HG03280 (cell line): ENCODE results near the gene SCYL2.
"Not testable (repeated sequence)": the region's sequence is repeated elsewhere in the genome, so short reads cannot be mapped to it uniquely, and the experiment has no call there.

Experiments used
- ATAC-seq: cut with Tn5 transposase; IDR thresholded peaks from one replicate; pipeline ENCODE4 v1.9.1; 2021; ENCODE audit warnings: mild to moderate bottlenecking, moderate library complexity; ENCODE audit not compliant: unreplicated experiment

The SCYL2 gene

GRCh38 chr12:100324498-100324897, 57.5 kb downstream of the SCYL2 start:
- ATAC-seq: no peak

DNA sequence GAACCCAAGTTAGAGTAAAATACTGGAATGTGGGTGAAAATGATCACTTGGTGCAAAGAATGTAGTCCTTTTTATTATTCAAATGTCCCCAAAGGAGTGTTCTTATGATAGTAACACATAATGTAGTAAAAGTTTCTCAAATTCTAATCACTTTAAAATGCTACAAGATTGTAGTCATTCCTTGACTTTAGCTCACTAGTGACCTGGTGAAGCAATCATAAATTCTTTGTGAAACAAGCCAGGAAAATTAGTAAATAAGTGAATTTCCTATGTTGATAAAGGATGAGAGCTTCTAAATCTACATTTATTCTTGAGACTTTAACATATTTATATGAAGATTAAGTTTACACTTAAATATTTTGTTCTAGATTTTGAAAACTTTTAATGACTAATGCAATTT, 59.2 kb downstream of the SCYL2 start:
- no peak for ATAC-seq

DNA sequence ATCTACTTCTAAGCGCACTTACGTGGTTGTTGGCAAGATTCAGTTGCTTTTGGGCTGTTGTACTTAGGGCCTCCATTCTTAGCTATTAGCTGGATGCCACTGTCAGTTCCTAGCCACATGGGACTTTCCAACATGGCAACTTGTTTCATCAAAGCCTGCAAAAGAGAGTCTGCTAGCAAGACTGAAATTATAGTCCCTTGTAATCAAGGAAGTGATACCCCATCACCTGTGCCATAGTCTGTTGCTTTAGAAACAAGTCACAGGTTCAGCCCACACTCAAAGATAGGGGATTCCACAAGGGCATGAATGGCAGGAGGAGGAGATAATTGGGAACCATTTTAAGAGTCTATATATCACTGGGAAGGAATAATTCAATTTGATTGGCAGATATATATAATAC, 62.8 kb downstream of the SCYL2 start:
- peak; percentile 88 for ATAC-seq

GRCh38 chr12:100331871-100332270, 64.9 kb downstream of the SCYL2 start:
- ATAC-seq: no peak

GRCh38 chr12:100332852-100333251, 65.9 kb downstream of the SCYL2 start:
- ATAC-seq: no peak

- no peak for ATAC-seq
These were observed 70.3 kb downstream of the SCYL2 start for GRCh38 chr12:100337299-100337698.

DNA sequence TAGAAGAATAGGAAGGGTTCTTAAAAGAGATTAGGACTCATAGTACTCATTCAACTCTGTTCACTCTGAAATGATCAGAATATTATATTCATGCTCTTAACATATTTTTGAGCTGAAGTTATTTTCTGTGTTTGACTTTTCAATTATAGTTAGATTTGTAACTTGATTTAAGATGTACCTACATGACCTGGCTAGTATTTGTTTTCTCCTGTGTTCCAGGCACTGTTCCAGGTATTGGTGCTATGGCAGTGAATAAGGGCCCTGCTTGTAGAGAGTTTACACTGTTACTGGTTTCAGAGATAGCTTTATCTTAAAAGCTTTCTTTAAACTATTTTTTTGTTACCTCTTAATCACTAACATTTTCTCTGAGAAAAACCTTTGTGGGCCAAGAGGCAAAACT, 70.8 kb downstream of the SCYL2 start:
- ATAC-seq: no peak

- no peak for ATAC-seq
These were observed 72.1 kb downstream of the SCYL2 start for GRCh38 chr12:100339071-100339470.

DNA sequence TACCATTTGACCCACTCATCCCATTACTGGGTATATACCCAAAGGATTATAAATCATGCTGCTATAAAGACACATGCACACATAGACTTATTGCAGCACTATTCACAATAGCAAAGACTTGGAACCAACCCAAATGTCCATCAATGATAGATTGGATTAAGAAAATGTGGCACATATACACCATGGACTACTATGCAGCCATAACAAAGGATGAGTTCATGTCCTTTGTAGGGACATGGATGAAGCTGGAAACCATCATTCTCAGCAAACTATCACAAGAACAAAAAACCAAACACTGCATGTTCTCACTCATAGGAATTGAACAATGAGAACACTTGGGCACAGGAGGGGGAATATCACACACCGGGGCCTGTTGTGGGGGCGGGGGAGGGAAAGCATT, 75.9 kb downstream of the SCYL2 start:
- not testable (repeated sequence) for ATAC-seq

DNA sequence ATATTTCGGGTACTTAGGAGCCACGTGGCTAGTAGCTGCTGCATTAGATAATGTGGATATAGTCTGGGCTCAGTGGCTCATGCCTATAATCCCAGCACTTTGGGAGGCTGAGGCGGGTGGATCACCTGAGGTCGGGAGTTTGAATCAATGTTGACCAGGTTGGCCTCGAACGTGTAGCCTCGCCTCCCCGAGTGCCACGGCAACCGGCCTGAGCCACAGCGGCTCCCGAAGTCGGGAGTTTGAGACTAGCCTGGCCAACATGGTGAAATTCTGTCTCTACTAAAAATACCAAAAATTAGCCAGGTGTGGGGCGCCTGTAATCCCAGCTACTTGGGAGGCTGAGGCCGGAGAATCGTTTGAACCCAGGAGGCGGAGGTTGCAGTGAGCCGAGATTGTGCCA, 77.4 kb downstream of the SCYL2 start:
- ATAC-seq: not testable (repeated sequence)

- no peak for ATAC-seq
These were observed 78.2 kb downstream of the SCYL2 start for GRCh38 chr12:100345020-100345767.

GRCh38 chr12:100346660-100347059, 79.7 kb downstream of the SCYL2 start:
- no peak for ATAC-seq

DNA sequence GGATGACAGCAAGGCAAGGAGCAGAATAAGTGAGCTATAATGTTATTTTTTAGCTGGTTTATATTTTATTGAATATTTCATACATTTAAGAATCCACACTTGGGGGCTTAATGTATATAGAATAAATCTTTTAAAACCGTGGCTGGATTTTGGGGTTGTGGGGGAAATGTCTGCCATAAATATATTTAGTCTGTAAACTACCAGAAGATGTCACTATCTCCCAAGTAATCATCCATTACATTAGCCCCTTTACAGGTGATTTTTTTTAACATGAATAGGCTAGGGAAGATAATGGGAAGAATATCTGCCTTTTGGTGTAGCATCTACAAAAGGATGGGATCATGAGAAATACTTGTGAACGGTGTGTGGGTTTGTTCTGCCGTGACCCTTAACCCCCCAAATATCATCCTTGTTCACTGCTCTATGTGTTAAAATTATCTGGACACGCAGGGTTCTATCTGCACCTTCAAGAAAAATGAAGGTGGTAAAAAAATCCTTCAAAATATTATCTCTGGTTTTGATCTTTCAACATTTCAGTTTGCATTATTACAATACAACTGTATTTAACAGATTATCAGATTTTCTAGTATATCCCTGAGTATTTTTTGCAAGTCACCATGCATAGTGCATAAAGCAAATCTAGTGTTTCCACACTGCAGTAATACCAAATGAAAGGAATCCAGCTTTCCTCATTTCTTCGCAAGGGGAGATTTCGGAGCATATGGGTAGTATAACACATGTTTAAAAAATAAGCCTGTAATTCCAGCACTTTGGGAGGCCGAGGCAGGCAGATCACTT, 81.9 kb downstream of the SCYL2 start:
- no peak for ATAC-seq

- ATAC-seq: no peak
These were observed 89.8 kb downstream of the SCYL2 start, which contains the start of gene SLC17A8 for GRCh38 chr12:100356644-100357223. Gene SLC17A8 (plus strand): TSS chr12:100357074. CDS start chr12:100357392, 318 bp downstream.

- no peak for ATAC-seq
These were observed 92.3 kb downstream of the SCYL2 start for GRCh38 chr12:100359248-100359647.

- no peak for ATAC-seq
These were observed 92.8 kb downstream of the SCYL2 start for GRCh38 chr12:100359822-100360221.

- ATAC-seq: no peak
These were observed 93.5 kb downstream of the SCYL2 start for GRCh38 chr12:100360450-100360849.

GRCh38 chr12:100364324-100364723, 97.3 kb downstream of the SCYL2 start:
- ATAC-seq: no peak

DNA sequence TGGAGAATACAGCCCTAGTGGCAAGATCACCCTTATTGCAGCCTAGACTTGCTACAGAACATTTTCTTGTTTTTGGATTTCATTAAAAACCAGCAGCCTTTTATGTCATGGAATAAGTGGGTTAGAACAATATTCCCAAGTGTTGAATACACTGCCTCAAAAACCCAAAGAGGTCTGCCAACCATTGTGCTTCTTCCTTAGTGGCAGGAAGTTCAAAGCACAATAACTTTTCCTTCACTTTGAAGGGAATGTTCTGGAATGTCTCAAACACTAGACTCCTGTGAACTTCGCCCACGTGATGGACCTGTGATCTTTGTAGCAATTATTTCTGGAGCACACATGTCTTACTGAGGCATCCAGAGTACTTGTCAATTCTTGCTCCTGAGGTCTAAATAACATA, 98.4 kb downstream of the SCYL2 start:
- ATAC-seq: no peak

DNA sequence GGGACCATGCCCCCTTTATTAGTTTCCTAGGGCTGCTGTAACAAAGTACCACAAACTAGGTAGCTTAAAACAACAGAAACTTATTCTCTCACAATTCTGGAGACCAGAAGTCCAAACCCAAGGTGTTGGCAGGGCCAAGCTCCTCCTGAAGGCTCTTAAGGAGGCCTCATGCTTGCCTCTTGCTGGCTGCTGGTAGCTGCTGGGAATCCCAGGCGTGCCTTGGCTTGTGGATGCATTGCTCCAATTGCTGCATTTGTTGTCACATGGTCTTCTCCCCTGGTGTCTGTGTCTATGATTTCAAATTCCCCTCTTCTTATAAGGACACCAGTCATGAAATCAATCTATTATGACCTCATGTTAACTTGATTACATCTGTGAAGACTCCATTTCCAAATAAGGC, 101.1 kb downstream of the SCYL2 start:
- ATAC-seq: no peak

DNA sequence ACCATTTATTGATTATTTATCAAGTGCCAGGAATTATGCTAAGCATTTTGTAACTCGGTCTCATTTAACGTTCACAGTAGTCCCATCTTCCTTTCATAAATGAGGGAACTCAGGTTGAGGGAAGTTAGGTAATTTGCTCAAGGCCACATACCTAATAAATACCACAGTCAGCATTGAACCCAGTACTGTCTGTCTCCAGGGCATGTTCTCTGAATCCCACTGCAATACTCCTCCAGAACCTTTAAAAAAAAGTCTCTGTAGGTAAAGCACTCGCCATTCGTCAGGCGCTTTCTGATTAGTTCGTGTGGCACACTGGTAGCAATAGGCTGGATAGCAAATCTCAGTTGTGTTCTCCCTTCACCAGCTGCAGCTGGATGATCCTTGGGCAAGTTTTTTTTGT, 104.2 kb downstream of the SCYL2 start:
- ATAC-seq: no peak
